Effector memory CD8-positive, alpha-beta T cell (primary cell): ENCODE data around the gene AGK.

Experiments used
- ATAC-seq: fragments of 150-1000 bp; cut with Tn5 transposase; replicated peaks from 2 replicates; pipeline ENCODE4 v1.10.0; 2021; ENCODE audit warnings: mild to moderate bottlenecking, moderate library complexity
- DNase-seq, 3 experiments: peaks; one replicate each; pipeline ENCODE4 v3.0.0; 2021
- H3K27ac Mint-ChIP-seq, 2 donors: one replicate each; pipeline ENCODE4 v1.8.0; 2022; ENCODE audit warnings: mild to moderate bottlenecking in 2 of 2, mixed read lengths in 2 of 2, moderate library complexity in 2 of 2
- H3K27me3 Mint-ChIP-seq, 2 donors: one replicate each; pipeline ENCODE4 v1.8.0; 2022; ENCODE audit warnings: mixed read lengths in 2 of 2
- H3K36me3 Mint-ChIP-seq: one replicate; pipeline ENCODE4 v1.8.0; 2022; ENCODE audit warnings: mild to moderate bottlenecking, moderate library complexity, mixed read lengths; ENCODE audit not compliant: insufficient read depth
- H3K4me1 Mint-ChIP-seq, 2 donors: one replicate each; pipeline ENCODE4 v1.8.0; 2022; ENCODE audit warnings: low read depth in 2 of 2, mixed read lengths in 2 of 2
- H3K4me3 Mint-ChIP-seq, 2 donors: one replicate each; pipeline ENCODE4 v1.8.0; 2022; ENCODE audit warnings: mild to moderate bottlenecking in 2 of 2, mixed read lengths in 2 of 2, moderate library complexity in 2 of 2
- H3K9me3 Mint-ChIP-seq, 2 donors: one replicate each; pipeline ENCODE4 v1.8.0; 2022; ENCODE audit warnings: mixed read lengths in 2 of 2
- total RNA-seq, 9 experiments: gene quantifications; one replicate each; lab custom pipeline; 2026; lab: John Stamatoyannopoulos, UW

Gene AGK, protein sequence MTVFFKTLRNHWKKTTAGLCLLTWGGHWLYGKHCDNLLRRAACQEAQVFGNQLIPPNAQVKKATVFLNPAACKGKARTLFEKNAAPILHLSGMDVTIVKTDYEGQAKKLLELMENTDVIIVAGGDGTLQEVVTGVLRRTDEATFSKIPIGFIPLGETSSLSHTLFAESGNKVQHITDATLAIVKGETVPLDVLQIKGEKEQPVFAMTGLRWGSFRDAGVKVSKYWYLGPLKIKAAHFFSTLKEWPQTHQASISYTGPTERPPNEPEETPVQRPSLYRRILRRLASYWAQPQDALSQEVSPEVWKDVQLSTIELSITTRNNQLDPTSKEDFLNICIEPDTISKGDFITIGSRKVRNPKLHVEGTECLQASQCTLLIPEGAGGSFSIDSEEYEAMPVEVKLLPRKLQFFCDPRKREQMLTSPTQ
- total RNA-seq, result 27.9 to 126 (median 57.4) reads per million in 9 experiments

GRCh38 chr7:141551094-141551781 lies at the start of gene AGK:
AGK (plus strand) TSS chr7:141551410; CDS start chr7:141555467, 4,057 bp downstream.
- ATAC-seq, result peak; percentile 99
- H3K9me3 Mint-ChIP-seq, result no peaks in the 10 kb centered on the region
- peak within 1 kb of the TSS; percentile 78 to 87 for H3K4me3 Mint-ChIP-seq
- no peaks in the 10 kb centered on the region for H3K27me3 Mint-ChIP-seq
- peak within 1 kb of the TSS; percentile 79 to 95 for H3K27ac Mint-ChIP-seq
- H3K36me3 Mint-ChIP-seq, result peaks cover 6% of the 10 kb centered on the region
- H3K4me1 Mint-ChIP-seq, result peaks cover 26 to 35% of the 10 kb centered on the region in 2 donors
- peak; percentile 72 to 79 (median 74) for DNase-seq

DNA sequence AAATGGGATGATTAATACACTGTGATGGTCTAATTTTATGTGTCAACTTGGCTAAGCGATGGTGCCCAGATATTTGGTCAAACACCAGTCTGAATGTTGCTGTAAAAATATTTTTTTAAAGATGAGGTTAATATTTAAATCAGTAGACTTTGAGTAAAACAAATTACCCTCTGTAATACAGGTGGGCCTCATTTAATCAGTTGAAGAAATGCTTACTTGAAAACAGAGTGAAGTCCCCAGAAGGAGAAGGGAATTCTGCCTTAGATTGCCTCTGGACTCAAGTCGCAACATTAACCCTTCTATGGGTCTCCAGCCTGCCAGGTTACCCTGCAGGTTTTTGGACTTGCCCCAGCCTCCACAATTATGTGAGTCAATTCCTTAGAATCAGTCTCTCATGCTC lies 49.8 kb upstream of the AGK start:
- no peak for ATAC-seq
- no peak overlapping the region for H3K27ac Mint-ChIP-seq
- H3K4me1 Mint-ChIP-seq, result no peaks in the 10 kb centered on the region
- no peak overlapping the region for H3K4me3 Mint-ChIP-seq
- H3K36me3 Mint-ChIP-seq, result no peaks in the 10 kb centered on the region
- DNase-seq, result no peak
- peaks cover 45 to 57% of the 10 kb centered on the region in 2 donors for H3K27me3 Mint-ChIP-seq
- H3K9me3 Mint-ChIP-seq, result no peaks in the 10 kb centered on the region

DNA sequence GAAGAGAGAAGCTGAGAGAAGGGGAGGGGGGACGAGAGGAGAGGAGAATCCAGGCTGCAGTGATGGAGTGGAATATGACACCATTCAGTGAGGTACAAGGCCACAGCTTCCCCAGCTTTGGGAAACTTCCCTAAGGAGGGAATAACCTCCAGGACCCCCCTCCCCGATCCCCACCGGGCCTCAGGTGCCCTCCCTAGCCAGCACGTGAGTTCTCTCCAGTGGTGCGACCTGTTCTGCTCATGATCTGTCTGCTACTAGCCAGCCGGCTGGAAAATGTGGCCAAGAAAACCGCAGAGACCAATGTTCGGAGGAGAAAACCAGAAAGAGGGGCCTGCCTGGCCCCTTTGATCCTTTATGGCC lies 39.9 kb upstream of the AGK start:
- H3K9me3 Mint-ChIP-seq, result no peaks in the 10 kb centered on the region
- no peak for ATAC-seq
- no peak overlapping the region for H3K27ac Mint-ChIP-seq
- H3K4me3 Mint-ChIP-seq, result peak overlapping the region; percentile 40 to 63
- peaks cover 7 to 8% of the 10 kb centered on the region in 2 donors for H3K4me1 Mint-ChIP-seq
- no peak for DNase-seq
- no peaks in the 10 kb centered on the region for H3K36me3 Mint-ChIP-seq
- H3K27me3 Mint-ChIP-seq, result peaks cover 65 to 71% of the 10 kb centered on the region in 2 donors

- DNase-seq (no peak), ATAC-seq (no peak)
- peak overlapping the region in 1 of 2 donors; percentile 13 for H3K27ac Mint-ChIP-seq
- no peaks in the 10 kb centered on the region for H3K36me3 Mint-ChIP-seq
- H3K9me3 Mint-ChIP-seq, result no peaks in the 10 kb centered on the region
- H3K4me1 Mint-ChIP-seq, result peaks cover 7 to 8% of the 10 kb centered on the region in 2 donors
- H3K4me3 Mint-ChIP-seq, result peak overlapping the region; percentile 43 to 63
- peaks cover 65 to 77% of the 10 kb centered on the region in 2 donors for H3K27me3 Mint-ChIP-seq
Measured at GRCh38 chr7:141511676-141512396, 39.4 kb upstream of the AGK start.

- ATAC-seq (no peak), DNase-seq (no peak)
- Mint-ChIP-seq H3K27me3 (peaks cover 72 to 83% of the 10 kb centered on the region in 2 donors), H3K4me3 (peak overlapping the region; percentile 43 to 63), H3K9me3 (no peaks in the 10 kb centered on the region), H3K4me1 (peaks cover 7 to 8% of the 10 kb centered on the region in 2 donors), H3K36me3 (no peaks in the 10 kb centered on the region), H3K27ac (peak overlapping the region in 1 of 2 donors; percentile 13)
Measured at GRCh38 chr7:141512597-141512996, 38.6 kb upstream of the AGK start.

- Mint-ChIP-seq H3K4me1 (peaks cover 7 to 8% of the 10 kb centered on the region in 2 donors), H3K36me3 (no peaks in the 10 kb centered on the region), H3K9me3 (no peaks in the 10 kb centered on the region), H3K27ac (no peak overlapping the region), H3K4me3 (no peak overlapping the region), H3K27me3 (peaks cover 69 to 77% of the 10 kb centered on the region in 2 donors)
- DNase-seq (no peak), ATAC-seq (no peak)
Measured at GRCh38 chr7:141513720-141514119, 37.5 kb upstream of the AGK start.

DNA sequence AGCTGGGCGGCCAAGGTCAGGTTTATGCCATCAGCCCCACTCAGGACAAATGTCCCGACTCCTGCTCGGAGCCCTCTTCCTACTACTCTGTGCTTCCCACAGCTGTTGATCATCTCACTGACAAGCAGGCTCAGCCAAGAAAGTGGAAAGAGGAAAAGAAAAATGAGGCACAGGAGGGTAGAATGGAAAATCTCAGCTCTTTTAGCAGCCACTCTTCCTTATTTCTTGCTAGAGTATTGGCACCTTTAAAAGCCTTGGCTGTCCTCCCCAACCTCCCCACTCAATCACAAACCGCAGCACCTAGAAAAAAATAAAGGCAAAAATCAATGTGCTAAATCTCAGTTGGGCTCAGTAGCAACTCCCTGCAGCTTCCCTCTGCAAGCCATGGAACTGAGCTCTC lies 35.3 kb upstream of the AGK start:
- no peaks in the 10 kb centered on the region for H3K9me3 Mint-ChIP-seq
- no peak for DNase-seq
- H3K27me3 Mint-ChIP-seq, result peaks cover 55 to 65% of the 10 kb centered on the region in 2 donors
- H3K27ac Mint-ChIP-seq, result no peak overlapping the region
- H3K4me3 Mint-ChIP-seq, result no peak overlapping the region
- no peak for ATAC-seq
- no peaks in the 10 kb centered on the region for H3K36me3 Mint-ChIP-seq
- peaks cover 7 to 8% of the 10 kb centered on the region in 2 donors for H3K4me1 Mint-ChIP-seq

- DNase-seq (no peak), ATAC-seq (no peak)
- Mint-ChIP-seq H3K4me3 (no peak overlapping the region), H3K9me3 (no peaks in the 10 kb centered on the region), H3K36me3 (no peaks in the 10 kb centered on the region), H3K4me1 (no peaks in the 10 kb centered on the region), H3K27ac (no peak overlapping the region), H3K27me3 (peaks cover 24 to 38% of the 10 kb centered on the region in 2 donors)
Measured at GRCh38 chr7:141519623-141520022, 31.6 kb upstream of the AGK start.

DNA sequence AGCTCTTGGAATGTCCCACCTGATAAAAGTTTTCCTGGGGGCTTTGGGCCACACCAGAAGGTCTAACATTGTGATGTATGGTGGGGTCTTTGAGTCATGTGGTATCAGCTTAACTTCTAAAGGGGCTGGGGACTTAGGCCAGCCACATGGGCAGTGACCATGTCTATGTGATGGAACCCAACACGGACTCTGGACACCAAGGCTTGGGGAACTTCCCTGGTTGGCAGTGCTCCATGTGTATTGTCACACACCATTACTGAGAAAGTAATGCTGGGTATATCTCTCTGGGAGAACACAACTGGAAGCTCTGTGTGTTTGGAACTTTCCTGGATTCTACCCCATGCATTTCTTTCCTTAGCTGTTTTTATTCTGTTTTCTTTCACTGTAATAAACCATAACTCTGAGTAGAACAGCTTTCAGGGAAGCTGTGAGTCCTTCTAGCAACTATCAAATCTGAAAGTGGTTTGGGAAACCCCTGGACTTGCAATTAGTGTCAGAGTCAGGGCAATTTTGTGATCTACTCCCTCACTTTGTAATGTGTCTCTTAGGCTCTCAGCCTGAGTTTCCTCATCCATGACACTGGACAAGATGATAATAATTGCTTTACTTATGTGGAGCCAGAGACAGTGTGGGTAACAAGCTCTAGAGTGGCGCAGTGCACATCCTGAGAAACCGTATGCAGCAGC lies 28.4 kb upstream of the AGK start:
- H3K27me3 Mint-ChIP-seq, result peaks cover 15 to 27% of the 10 kb centered on the region in 2 donors
- DNase-seq (no peak), ATAC-seq (no peak)
- H3K4me3 Mint-ChIP-seq, result no peak overlapping the region
- H3K27ac Mint-ChIP-seq, result no peak overlapping the region
- H3K36me3 Mint-ChIP-seq, result no peaks in the 10 kb centered on the region
- H3K9me3 Mint-ChIP-seq, result no peaks in the 10 kb centered on the region
- H3K4me1 Mint-ChIP-seq, result no peaks in the 10 kb centered on the region

DNA sequence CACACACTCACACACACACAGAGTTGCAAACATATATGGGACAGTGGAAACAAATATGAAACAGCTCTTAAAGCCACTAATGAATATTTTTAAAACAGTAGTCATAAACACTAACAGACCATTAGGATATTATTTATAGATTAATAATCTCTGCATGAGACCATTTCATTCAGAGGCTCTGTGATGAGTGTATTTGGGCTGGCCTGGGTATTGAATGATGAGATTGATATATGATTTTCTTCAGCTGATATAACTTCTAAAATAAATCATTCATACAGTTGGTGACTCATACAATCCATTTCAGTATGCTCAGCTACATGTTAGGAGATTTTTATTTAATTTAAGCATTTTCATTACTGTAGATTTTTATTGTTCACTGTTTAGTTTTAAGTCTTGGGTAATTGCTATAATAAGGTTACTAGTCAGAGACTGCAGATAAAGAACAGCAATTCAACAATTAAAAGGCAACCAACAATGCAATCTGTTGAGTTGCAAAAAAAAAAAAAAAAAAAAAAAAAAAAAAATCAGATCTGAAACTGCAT lies 25.2 kb upstream of the AGK start:
- no peaks in the 10 kb centered on the region for H3K9me3 Mint-ChIP-seq
- no peak overlapping the region for H3K4me3 Mint-ChIP-seq
- no peak overlapping the region for H3K27ac Mint-ChIP-seq

GRCh38 chr7:141527076-141527475 lies 24.1 kb upstream of the AGK start:
- no peaks in the 10 kb centered on the region for H3K36me3 Mint-ChIP-seq
- no peaks in the 10 kb centered on the region for H3K9me3 Mint-ChIP-seq
- no peak overlapping the region for H3K4me3 Mint-ChIP-seq
- H3K4me1 Mint-ChIP-seq, result no peaks in the 10 kb centered on the region
- H3K27me3 Mint-ChIP-seq, result peaks cover 6 to 31% of the 10 kb centered on the region in 2 donors
- DNase-seq (no peak), ATAC-seq (no peak)
- H3K27ac Mint-ChIP-seq, result no peak overlapping the region

More for the DNA sequence above, 25.2 kb upstream of the AGK start:
- Mint-ChIP-seq H3K4me1 (no peaks in the 10 kb centered on the region), H3K27me3 (peaks cover 6 to 31% of the 10 kb centered on the region in 2 donors), H3K36me3 (no peaks in the 10 kb centered on the region)
- DNase-seq (no peak), ATAC-seq (no peak)

- Mint-ChIP-seq H3K4me3 (no peak overlapping the region), H3K27me3 (peaks cover 6 to 31% of the 10 kb centered on the region in 2 donors), H3K4me1 (no peaks in the 10 kb centered on the region), H3K9me3 (no peaks in the 10 kb centered on the region), H3K36me3 (no peaks in the 10 kb centered on the region), H3K27ac (no peak overlapping the region)
- no peak for DNase-seq
- no peak for ATAC-seq
Measured at GRCh38 chr7:141528399-141528798, 22.8 kb upstream of the AGK start.
